GM12864 (cell line): Measurements from ENCODE around the gene ZBTB17.

Source experiments
- DNase-seq: peaks from one replicate; pipeline ENCODE4 v3.0.0-alpha.2; 2011; ENCODE audit warnings: low read depth
- H3K4me3 ChIP-seq: 2 replicates; pipeline ENCODE4 v1.5.1; 2011; ENCODE audit warnings: mild to moderate bottlenecking, low read depth, low read length, control low read depth
- CTCF ChIP-seq: IDR thresholded peaks from 2 replicates; pipeline ENCODE4 v1.5.1; 2011; ENCODE audit warnings: low read depth, mild to moderate bottlenecking, moderate library complexity, low read length, control low read depth, inconsistent platforms; ENCODE audit errors: missing control alignments

The ZBTB17 gene

DNA sequence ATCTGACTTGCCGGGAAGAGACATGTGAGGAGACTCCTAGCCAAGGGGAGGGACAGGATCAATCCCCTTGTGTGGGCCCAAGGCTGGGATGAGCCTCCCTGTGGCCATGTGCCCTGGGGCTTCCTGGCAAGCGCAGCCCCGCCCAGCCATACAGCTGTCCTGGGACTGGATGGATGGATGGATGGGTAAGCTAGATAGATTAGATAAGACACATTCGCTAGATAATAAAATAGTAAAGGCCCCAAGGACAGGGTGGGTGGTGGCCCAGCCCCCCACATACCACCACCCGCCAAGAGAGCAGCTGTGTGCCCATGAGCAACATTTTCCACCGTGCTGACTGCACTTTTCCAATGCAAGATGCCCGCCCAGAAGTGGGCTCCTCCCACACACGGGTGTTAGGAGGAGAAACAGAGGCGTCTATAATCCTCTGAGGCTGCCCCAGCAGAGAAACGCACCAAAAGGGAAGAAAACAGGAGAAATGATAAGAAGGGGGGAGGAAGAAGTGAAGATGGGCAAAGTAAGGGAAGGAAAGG lies 25.1 kb downstream of the ZBTB17 start:
- no peak for TF ChIP-seq CTCF
- H3K4me3 ChIP-seq: no peak overlapping the region
- no peak for DNase-seq

- no peak overlapping the region for H3K4me3 ChIP-seq
- no peak for DNase-seq
- TF ChIP-seq CTCF: no peak
Observed at GRCh38 chr1:15950302-15950701, 25.6 kb downstream of the ZBTB17 start.

DNA sequence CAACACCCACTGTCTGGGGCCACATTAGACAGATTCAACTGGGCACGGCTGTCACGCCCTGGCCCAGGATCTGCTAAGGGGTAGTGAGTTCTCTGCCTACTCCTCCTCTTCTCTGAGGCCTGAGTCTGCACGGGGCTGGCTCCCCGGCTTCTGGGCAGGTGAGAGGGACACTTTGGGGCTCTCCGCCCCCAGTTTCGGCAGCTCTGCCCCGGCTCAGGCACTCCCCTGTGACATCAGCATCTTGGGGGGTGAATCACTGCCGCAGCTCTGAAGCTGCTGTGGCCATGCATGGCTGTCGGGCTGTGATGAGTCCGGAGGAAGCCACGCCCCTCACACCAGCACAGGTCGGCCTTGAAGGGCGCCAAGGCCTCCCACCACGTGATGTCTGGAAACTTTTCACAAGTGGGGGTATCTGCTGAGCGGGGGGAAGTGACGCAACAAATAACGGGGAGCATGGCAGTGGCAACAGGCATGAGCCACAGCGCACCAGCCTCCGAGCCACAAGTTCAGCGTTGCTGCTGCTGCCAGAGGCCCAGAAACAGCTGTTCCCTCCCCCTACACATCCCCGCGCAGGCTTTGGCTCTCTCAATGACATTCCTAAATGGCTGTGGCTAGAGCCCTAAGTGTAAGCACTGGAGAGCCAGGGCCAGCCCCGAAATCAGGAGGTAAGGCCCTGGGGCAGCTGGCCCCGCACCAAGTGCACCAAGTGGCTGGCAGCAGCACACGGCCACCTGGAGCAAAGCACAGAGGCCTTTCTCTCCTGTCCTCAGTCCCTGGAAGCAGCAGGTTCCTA lies 26.3 kb downstream of the ZBTB17 start:
- no peak overlapping the region for H3K4me3 ChIP-seq
- no peak for TF ChIP-seq CTCF
- DNase-seq: peak; percentile 86

DNA sequence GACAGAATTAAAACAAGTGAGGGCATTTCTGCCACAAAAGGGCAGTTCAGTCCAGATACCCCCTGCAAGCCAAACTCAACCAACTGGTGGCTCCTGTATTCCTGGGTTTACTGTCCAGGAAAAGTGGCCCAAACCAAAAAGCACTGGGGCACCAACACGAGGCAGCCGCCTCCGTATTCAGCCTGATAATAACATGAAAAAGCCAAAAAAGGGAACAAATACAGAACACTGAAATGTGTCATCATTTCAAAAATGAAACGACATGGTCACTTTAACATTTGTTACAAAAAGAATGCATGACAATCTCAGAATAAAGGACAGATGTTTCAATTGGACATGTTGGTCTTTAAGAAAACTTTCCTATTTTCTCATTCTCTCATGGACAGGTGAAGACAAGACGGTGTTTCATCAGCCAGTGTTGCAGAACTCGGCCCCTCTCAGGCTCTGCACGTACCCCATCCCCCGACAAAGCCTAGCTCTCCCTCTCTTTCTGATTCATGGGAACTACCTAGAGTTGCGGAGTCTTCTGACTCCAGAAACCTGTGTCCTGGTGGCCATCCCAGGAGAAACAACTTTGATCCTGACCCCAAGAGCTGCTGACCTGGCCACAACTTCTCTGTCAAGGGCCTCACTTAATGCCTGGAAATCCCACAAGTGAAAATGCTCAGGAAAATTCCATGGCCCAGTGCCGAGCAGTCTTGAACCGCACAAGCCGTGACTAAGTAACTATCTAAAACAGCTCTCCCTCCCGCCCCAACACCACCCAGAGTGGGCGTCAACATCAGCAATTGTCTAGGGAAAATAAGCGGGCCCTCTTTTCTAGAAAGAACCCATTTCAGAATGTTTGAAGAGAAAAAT lies 27.1 kb downstream of the ZBTB17 start:
- no peak for TF ChIP-seq CTCF
- peak overlapping the region; percentile 5; the same call in 1 of the 2 replicates for H3K4me3 ChIP-seq
- DNase-seq: no peak

DNA sequence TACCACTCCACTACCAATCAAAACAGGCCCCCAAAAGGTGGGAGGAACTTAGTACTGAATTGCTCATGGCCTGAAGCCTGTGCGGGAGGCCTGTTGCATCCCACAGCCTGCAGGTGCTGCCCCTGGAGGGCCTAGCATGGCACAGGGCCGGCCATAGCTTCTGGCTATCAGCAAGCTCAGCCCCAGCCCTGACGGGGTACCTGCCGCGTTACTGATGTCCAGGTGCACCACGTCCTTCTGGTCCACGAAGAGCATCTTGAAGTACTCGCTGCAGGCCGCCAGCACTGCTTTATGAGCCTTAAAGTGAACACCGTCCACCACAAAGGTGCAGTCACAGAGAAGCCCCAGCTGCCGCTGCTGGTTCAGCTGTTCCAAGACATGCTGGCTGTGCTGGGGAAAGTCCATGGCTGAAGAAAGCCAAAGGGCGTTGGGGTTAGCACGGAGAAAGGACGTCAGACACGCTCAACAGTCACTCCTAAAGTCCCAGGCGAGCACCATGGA lies 27.8 kb downstream of the ZBTB17 start:
- DNase-seq: no peak
- TF ChIP-seq CTCF: no peak
- H3K4me3 ChIP-seq: no peak overlapping the region; the same call in 1 of the 2 replicates

DNA sequence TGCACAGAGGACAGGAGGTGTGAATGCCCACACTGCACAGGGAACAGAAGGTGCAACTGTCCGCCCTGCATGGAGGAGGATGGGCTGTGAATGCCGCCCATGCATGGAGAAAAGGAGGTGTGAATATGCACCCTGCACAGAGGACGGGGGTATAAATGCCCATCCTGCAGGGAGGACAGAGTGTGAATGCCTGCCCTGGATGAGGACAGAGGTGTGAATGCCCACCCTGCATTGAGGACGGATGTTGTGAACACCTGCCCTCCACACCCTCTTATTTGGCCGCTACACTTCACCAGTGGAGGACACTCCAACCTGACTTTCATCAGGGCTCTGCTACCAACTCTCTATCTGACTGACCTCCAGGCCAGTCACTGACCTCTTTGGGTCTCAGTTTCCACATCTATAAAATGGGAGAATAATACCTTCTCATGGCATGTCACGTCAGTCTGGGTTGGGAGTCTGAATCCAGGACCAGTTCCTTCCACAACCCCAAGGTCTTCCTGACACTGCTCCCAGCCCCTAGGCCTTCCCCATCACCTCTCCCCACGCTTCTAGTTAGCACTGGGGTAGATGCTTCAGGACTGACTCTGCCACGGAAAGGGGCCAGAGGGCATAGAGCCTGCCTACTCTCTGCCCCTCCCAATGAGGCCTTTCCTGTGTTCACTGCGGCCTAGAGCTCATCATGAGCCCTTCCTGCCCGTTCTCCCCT lies 28.4 kb downstream of the ZBTB17 start:
- no peak for DNase-seq
- no peak for TF ChIP-seq CTCF
- no peak overlapping the region; the same call in 1 of the 2 replicates for H3K4me3 ChIP-seq
